Lower lobe of right lung (tissue), 2 donors: Measurements from ENCODE around the gene TTC21B. TPM values are rescaled to one million over a fixed set of nuclear protein-coding genes. Genes with fewer than 3 reads are reported as not detected.
"Not testable (repeated sequence)": the region's sequence is repeated elsewhere in the genome, so short reads cannot be mapped to it uniquely, and the experiment has no call there.

Experiments used
- ATAC-seq, 2 donors: fragments of 200-7000 bp; cut with Tn5 transposase; one replicate each; pipeline ENCODE4 v1.9.1; 2020 to 2022; ENCODE audit warnings: mild to moderate bottlenecking in 2 of 2, moderate library complexity in 2 of 2
- DNase-seq: peaks from one replicate; pipeline ENCODE4 v3.0.0-alpha.2; 2020
- H3K27ac ChIP-seq: fragments of 200-600 bp; one replicate; pipeline ENCODE4 v1.8.0; 2022
- H3K27me3 ChIP-seq: fragments of 200-600 bp; one replicate; pipeline ENCODE4 v1.8.0; 2022; ENCODE audit warnings: low read depth
- H3K36me3 ChIP-seq: fragments of 200-600 bp; one replicate; pipeline ENCODE4 v1.8.0; 2022; ENCODE audit warnings: mild to moderate bottlenecking
- H3K4me1 ChIP-seq: fragments of 200-600 bp; one replicate; pipeline ENCODE4 v1.8.0; 2022
- H3K4me3 ChIP-seq: fragments of 200-600 bp; one replicate; pipeline ENCODE4 v1.8.0; 2022; ENCODE audit warnings: mild to moderate bottlenecking
- H3K9me3 ChIP-seq: fragments of 200-600 bp; one replicate; pipeline ENCODE4 v1.8.0; 2022
- intact Hi-C: fragments of 100-400 bp; cut with DNase I; formaldehyde crosslinking; loops from one replicate; pipeline ENCODE4 v1.11.0; 2022
- long read RNA-seq: library from polyadenylated mRNA; unstranded; transcript quantifications from one replicate; pipeline ENCODE4 v2.0.0, GENCODE V29; 2021
- total RNA-seq: library from RNA; stranded (reverse); fragmentation: NEBNext Ultra II Directional; extraction: Animal tissue kit (Norgen Biotek cat#: 25700); gene quantifications from one replicate; pipeline ENCODE4 v1.2.1, GENCODE V29; 2021
- TF ChIP-seq, protein P1 (sequence below): fragments of 200-600 bp; IDR thresholded peaks from one replicate; pipeline ENCODE4 v1.8.0; 2022; ENCODE audit warnings: antibody characterized with exemption, mild to moderate bottlenecking
- donor health status: DM: no; HTN: yes; CAD: no; lungs with severe emphysema.

The TTC21B gene
- total RNA-seq: 25.8 TPM
- long read RNA-seq, full-length matches to known transcripts: 3 of 8 reads
- long read RNA-seq, partial matches to known transcripts: 2 of 8 reads
- long read RNA-seq, other reads (novel, unspliced or antisense): 3 of 8 reads

DNA sequence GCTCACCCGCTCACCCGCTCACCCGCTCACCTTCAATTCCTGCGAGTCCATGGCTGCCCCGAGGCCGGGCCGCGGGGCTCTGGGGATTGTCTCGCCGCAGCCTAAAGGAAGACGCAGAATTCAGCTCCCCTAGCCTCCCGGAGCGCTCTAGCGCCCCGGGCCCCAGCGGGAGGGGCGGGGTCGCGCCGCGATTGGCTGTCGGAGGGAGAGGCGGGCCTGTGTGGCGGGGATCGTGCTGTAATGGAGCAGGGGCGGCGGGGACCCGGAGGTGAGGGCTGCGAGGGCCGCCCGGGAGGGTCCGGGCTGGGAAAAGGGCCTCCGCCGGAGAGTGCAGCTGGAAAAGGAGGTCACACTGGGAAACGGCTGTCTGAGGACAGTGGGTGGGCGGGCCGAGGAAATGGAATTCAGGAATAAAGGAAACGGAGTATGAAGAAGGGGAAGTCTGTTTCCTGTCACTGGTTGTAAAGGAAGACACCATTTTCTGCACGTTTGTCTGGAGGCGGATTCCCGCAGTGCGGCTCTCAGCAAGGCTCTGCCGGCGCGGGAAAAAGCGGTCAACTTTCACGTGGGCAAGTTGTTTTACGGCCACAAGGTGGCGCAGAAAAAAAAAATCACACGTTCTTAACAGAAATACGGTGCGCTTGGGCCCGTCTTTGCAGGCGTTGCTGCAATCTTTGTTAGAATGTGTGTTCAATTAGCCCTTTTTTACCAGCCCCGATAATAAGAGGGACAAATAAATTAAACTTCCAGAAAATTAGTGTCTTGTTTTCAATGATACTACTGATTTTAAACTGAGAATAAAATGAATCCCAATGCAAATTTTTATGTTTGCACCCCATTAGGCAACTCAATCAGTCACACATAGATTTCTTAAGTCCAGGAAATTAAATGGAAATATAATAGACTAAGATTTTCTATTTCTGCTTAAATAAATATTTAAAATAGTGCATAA lies at the start of gene TTC21B:
Gene TTC21B, minus strand, starts transcription at position 122 of the 952 bp plus-strand sequence. Its CDS starts 71 bp downstream, at position 51.
- H3K9me3 ChIP-seq: no peaks in the 10 kb centered on the region
- peaks cover 30% of the 10 kb centered on the region for H3K4me1 ChIP-seq
- H3K27ac ChIP-seq: peak within 1 kb of the TSS; percentile 83
- H3K36me3 ChIP-seq: peaks cover 5% of the 10 kb centered on the region
- no peaks in the 10 kb centered on the region for H3K27me3 ChIP-seq
- H3K4me3 ChIP-seq: peak within 1 kb of the TSS; percentile 79
- intact Hi-C loops: no loop called here
- ATAC-seq (peak; percentile 100), DNase-seq (peak; percentile 95)
- TF ChIP-seq, protein P1, sequence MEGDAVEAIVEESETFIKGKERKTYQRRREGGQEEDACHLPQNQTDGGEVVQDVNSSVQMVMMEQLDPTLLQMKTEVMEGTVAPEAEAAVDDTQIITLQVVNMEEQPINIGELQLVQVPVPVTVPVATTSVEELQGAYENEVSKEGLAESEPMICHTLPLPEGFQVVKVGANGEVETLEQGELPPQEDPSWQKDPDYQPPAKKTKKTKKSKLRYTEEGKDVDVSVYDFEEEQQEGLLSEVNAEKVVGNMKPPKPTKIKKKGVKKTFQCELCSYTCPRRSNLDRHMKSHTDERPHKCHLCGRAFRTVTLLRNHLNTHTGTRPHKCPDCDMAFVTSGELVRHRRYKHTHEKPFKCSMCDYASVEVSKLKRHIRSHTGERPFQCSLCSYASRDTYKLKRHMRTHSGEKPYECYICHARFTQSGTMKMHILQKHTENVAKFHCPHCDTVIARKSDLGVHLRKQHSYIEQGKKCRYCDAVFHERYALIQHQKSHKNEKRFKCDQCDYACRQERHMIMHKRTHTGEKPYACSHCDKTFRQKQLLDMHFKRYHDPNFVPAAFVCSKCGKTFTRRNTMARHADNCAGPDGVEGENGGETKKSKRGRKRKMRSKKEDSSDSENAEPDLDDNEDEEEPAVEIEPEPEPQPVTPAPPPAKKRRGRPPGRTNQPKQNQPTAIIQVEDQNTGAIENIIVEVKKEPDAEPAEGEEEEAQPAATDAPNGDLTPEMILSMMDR: peak; percentile 83

DNA sequence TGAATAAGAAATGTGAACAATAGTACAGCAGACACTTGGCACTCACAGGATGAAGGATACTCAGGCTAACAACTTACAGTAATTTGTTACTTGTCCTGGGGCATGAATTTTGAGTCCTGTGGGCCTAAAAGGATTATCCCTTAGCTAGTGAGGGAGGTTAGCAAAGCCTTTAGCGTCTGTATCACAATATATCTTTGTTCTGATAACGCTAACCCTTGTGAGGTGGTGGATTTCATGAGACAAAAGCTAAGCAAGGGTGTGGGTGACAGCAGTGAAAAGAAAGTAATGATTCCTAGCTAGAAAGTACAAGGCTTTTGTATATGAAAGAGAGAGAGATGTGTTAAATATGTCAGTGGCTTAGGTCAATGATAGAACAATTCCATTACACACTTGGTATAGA lies 46.8 kb upstream of the TTC21B start:
- ATAC-seq (no peak), DNase-seq (no peak)
- Histone ChIP-seq H3K27ac (no peak overlapping the region), H3K36me3 (no peaks in the 10 kb centered on the region), H3K27me3 (no peaks in the 10 kb centered on the region), H3K4me3 (no peak overlapping the region), H3K4me1 (no peaks in the 10 kb centered on the region), H3K9me3 (no peaks in the 10 kb centered on the region)
- intact Hi-C loops: no loop called here
- TF ChIP-seq, protein P1: no peak

DNA sequence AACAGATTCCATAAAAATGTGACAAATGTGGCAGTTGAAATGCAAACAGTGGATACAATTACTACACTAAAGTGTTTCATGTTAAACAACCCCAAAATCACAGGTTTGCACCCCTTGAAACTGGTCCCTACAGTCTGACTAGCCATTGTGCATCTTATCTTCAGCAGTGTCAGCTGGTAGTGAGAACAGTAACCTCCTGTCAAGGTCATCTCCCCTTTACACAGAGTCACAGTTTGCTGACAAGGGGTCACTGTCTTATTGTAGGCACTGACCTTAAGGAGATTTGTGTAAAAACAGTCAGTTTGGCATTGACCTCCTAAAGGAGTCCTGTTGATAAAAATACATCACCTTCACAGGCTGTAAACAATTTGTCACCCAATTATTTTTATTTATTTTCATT lies 37.3 kb upstream of the TTC21B start:
- H3K36me3 ChIP-seq: no peaks in the 10 kb centered on the region
- ATAC-seq (no peak), DNase-seq (no peak)
- no peaks in the 10 kb centered on the region for H3K4me1 ChIP-seq
- H3K9me3 ChIP-seq: no peaks in the 10 kb centered on the region
- intact Hi-C loops: no loop called here
- H3K4me3 ChIP-seq: no peak overlapping the region
- H3K27ac ChIP-seq: no peak overlapping the region
- TF ChIP-seq, protein P1: no peak
- H3K27me3 ChIP-seq: no peaks in the 10 kb centered on the region

DNA sequence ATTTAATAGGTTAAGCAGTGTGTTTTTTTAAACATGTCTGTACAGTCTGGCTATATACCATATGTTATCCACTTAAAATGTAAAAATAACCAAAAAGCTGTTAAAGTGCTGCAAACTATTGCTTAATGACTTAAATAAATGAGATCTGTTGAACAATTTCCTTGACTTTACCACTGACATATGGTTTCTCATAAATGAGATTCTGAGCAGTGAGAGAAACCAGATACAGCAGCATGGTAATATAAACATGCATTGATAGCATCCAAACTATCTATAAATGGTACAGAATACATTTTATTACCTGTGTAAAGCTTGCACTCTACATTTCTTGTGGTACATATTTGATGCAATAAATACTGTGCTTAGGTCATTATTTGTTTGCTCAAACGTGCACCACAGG lies 36.3 kb upstream of the TTC21B start:
- no peaks in the 10 kb centered on the region for H3K4me1 ChIP-seq
- TF ChIP-seq, protein P1: no peak
- ATAC-seq (no peak), DNase-seq (no peak)
- no peaks in the 10 kb centered on the region for H3K36me3 ChIP-seq
- no peaks in the 10 kb centered on the region for H3K9me3 ChIP-seq
- no peak overlapping the region for H3K27ac ChIP-seq
- H3K27me3 ChIP-seq: no peaks in the 10 kb centered on the region
- no peak overlapping the region for H3K4me3 ChIP-seq
- intact Hi-C loops: no loop called here

DNA sequence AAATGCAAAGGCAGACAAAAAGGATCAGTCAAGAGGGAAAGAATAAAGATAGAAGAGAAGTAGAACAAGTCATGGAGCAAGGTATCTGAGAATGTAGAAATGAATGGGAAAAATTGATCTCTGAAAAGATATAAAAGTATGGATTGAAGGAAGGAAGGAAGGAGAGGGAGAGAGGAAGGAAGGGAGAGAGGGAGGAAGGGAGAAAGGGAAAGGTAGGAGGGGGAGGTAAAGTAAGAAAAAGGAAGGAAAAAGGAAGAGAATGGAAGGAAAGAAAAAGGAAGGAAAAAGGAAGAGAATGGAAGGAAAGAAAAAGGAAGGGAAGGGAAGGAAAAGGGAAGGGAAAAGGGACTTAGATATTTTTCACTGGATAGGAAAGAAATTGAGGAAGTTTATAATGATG lies 31.5 kb upstream of the TTC21B start:
- H3K4me1 ChIP-seq: no peaks in the 10 kb centered on the region
- ATAC-seq (no peak), DNase-seq (no peak)
- no peaks in the 10 kb centered on the region for H3K27me3 ChIP-seq
- no peak overlapping the region for H3K27ac ChIP-seq
- H3K9me3 ChIP-seq: no peaks in the 10 kb centered on the region
- TF ChIP-seq, protein P1: no peak
- no peaks in the 10 kb centered on the region for H3K36me3 ChIP-seq
- intact Hi-C loops: no loop called here
- no peak overlapping the region for H3K4me3 ChIP-seq

DNA sequence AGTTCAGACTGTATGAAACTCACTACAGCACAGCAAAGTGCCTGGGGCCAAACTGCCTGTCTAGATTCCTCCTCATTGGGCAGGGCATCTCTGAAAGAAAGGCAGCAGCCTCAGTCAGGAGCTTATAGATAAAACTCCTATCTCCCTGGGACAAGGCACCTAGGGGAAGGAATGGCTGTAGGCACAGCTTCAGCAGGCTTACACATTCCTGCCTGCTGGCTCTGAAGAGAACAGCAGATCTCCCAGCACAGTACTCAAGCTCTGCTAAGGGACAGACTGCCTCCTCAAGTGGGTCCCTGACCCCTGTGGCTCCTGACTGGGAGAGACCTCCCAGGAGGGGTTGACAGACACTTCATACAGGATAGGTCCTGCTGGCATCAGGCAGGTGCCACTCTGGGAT lies 18.6 kb upstream of the TTC21B start:
- H3K27ac ChIP-seq, H3K9me3 ChIP-seq, H3K27me3 ChIP-seq, ATAC-seq, intact Hi-C loops, H3K4me3 ChIP-seq, H3K4me1 ChIP-seq, H3K36me3 ChIP-seq, DNase-seq: not testable (repeated sequence)
